ENCODE data around the gene CHST1.

CHST1 gene

DNA sequence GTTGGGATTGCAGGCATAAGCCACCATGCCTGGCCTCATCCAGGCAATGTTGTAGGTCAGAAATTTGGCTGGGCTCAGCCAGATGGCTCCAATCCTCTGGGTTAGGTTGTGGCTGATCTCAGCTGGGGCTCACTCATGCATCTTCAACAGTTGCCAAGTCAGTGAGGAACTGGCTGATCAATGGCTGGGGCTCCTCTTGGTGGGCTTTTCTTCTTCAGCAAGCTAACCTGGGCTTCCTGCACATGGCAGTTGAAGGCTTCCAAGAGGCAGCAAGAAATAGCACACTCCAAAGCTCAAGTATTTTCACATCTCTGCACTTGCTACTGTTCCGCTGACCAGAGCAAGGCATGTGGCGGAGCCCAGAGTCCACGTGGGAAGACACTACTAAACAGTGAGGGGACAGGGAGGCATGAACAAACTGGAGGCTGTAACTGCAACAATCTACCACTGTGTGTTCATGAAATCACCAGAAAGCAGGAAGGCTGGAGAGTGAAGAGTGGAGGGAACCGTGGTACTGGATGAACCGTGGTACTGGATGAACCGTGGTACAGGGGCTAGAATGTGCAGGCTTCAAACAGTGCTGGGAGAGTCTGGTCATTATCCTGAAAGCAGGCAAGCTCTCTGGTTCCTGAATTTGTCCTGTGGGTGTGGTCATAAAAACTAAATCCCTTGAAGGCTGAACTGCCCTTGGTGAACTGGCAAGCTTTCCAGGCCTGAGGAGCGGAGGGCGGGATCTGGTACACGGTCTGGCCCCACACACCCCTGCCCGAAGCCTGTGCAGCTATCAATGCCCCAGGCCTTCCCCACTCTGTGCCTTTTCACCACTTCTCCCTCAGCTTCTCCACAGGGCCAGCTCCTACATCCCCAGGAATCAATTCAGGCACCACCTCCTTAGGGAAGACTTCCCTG, 20.2 kb downstream of the CHST1 start:
- DNase-seq (ENCODE audit: low read depth) = no peak

DNA sequence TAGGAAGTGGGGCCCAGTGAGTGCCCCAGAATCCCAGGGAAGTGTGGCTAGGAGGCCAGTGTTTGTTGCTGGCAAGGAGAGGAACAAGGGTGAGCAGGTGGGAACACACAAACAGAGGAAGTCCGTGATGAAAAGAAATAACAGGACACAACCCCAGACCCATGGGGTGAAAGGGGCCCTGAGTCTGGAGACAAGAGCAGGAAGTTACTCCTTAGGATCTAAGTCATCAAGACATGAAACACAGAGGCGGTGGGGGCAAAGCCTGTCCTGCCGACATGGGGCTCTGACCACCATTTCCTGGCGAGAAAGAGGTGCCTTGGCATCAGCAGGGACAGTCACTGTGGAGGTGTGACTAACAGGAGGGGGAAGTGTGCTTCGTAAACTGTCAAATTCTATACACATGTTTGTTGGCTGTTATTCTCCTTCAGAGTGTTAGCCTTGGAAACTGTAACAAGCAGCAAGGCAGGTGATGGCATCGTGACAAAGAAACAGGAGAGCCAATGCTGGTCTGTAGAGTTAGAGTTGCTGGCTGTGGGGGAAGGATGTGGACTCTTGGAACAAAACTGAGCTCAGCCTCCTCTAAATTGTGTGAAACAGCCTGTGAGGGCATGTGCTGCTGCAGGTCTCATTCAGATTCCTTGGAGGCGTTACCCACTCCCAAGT, 21.7 kb downstream of the CHST1 start:
- DNase-seq (ENCODE audit: low read depth) = no peak

DNA sequence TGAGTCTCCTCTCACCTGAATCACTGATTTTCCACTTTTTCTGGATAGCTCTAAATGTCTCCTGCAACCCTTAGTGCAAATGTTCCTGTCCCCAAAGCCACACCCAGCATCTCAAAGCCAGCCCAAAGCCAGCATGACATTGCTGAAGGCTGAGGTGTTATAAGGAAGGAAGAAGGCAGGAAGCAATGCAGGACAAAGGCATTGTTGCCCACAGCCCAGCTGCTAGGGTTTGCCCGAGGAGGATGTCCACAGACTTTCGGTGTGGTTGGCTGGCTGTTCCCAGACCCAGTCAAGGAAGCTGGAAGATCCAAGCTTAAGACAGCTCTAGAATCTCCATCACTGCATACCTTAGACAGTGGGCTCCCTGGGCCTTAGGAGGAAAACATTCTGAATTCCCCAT, 23.5 kb downstream of the CHST1 start:
- DNase-seq (ENCODE audit: low read depth) = no peak

DNA sequence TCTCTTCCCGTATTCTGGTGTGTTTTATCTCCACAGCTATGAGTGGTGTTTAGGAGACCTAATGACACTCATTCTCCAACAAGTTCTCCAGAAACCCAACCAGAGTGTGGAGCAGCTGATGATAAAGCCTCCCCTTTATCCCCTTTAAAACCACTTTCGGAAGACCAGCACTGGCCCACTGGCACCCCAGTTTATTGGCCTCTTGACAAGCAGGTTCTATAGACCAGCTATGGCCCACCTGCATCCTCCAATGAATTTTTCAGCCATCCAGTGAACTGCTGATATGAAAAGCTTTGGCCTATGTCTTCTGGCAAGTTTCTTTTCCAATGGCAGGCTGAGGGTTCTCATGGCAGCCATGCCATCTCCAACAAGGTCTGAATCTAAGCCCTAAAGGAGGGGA, 27.4 kb downstream of the CHST1 start:
- no peak for DNase-seq (ENCODE audit: low read depth)

DNA sequence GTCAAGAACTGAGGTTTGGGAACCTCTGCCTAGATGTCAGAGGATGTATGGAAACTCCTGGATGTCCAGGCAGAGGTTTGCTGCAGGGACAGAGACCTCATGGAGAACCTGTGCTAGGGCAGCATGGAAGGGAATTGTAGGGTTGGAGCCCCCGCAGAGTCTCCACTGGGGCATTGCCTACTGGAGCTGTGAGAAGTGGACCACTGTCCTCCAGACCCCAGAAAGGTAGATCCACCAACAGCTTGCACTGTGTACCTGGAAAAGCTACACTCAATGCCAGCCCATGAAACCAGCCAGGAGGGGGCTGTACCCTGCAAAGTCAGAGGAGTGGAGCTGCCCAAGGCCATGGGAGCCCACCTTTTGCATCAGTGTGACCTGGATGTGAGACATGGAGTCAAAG, 29.5 kb downstream of the CHST1 start:
- DNase-seq (ENCODE audit: low read depth) = no peak

DNA sequence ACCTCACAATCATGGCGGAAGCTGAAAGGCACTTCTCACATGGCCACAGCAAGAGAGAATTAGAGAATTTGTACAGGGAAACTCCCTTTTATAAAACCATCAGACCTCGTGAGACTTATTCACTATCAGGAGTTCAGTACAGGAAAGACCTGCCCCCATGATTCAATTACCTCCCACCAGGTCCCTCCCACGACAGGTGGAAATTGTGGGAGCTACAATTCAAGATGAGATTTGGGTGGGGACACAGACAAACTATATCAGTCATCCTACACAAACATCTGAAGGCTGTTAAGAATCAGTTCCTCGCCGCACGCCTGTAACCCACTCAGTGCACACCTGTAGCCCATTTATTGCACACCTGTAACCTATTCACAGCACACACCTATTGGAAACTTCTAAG, 39.8 kb downstream of the CHST1 start:
- DNase-seq (ENCODE audit: low read depth) = no peak

DNA sequence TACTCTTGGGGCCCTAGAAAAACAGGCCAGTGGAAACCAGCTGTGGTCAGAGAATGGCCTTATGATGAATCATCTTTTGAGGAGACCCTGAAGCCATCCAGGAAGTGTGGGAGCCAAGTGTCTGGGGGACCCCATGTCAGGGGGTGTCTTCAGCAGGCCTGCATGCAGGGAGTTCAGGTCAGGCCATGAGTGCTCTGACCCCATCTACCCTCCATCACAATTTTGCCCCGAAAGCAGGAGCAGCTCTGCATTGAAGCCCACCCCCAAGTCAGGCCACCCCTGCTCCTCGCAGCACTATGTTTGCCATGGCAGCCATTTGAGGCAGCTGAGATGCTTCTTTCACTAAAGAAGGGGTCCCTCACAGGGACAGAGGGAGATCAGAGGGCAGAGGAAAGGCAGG, 41.3 kb downstream of the CHST1 start:
- DNase-seq (ENCODE audit: low read depth) = no peak

DNA sequence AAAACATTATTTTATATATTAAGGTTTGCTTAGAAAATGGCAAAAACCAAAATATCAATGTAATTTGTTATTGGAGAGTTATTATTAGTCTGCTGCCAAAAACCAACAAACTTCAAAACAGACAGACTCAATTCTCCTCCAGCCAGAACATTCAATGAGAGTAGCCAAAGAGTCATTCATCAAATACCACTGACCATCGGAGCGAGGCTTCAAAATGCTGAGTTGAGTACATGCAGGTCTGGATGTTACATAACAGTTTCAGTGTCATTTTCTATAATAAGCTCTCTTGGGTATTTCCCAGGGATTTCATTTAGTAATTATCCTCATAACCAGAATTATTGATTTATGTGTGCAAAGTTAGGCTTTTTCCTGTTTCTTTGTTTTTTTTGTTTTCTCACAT, 42.6 kb downstream of the CHST1 start:
- DNase-seq (ENCODE audit: low read depth) = no peak

DNA sequence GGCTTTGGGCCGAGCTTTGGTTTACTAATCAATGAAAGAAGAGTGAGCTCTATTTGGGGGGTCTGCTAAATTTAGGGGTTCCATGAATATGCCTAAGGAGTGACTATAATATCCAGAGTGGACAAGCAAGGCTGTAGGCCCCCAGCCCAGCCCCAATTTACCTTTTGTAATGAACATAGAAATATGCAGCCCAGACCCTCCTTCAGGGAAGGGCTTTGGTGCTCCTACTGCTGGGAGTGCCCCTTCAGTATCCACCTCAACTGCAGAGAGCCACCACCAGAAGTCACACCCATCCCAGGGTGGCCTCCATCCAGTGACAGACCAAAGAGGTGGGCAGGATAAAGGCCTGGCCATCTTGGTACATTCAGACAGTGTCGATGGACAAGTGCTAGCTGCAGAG, 43.1 kb downstream of the CHST1 start:
- DNase-seq (ENCODE audit: low read depth) = no peak

DNA sequence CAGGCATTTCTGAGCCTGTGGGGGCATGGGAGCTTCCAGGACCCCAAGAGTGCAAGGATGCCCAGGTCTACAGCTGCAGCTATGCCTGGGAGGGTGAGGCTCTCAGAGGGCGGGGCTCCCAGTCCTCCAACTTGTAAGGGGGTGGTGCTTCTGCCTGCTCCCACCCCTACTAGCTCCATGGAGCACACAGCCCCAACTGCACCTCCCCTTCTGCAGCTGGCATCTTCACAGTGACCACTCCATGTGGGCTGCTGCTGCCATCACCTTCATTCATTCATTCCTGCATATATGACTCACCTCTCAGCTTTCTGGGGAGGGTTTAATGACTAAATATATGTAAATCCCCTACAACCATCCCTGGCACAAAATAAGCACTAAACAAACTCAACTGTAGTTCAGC, 43.8 kb downstream of the CHST1 start:
- no peak for DNase-seq (ENCODE audit: low read depth)

DNA sequence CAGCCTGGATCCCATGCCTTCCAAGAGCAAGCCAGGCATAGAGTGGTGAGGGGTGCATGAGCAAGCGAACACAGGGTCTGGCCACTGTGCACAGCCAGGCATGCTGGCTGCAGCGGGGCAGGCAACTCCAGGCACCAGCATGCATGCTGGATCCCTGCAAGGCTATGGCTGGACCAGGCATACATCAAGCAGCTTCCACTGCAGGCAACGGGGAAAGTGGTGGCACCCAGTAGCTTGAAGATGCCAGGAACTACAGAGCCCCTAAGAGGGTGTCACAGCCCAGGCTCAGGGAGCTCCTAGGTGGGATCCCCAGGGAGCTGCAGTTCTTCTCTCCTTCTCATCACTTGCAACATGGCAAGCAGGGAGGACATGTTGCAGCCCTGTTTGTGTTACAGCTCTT, 45.2 kb downstream of the CHST1 start:
- no peak for DNase-seq (ENCODE audit: low read depth)

DNA sequence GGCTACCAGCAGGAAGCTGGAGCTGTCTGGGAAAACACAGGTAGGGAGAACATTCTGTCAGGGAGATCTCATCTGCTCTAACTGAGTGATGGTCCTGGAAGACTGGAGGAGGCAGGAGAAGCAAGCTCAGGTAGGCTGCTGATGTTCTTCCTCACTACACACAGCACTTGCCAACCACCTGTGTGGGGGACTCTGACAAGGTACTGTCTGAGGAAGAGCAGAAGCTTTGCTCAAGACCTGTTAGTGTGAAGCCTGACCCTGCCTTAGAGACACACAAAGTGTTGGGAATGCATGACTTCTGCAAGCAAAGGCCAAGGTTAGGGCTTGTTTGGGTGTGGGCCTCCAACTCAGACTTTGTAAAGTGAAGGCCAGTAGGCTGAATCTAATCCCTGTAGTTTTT, 46.5 kb downstream of the CHST1 start:
- DNase-seq (ENCODE audit: low read depth) = no peak

DNA sequence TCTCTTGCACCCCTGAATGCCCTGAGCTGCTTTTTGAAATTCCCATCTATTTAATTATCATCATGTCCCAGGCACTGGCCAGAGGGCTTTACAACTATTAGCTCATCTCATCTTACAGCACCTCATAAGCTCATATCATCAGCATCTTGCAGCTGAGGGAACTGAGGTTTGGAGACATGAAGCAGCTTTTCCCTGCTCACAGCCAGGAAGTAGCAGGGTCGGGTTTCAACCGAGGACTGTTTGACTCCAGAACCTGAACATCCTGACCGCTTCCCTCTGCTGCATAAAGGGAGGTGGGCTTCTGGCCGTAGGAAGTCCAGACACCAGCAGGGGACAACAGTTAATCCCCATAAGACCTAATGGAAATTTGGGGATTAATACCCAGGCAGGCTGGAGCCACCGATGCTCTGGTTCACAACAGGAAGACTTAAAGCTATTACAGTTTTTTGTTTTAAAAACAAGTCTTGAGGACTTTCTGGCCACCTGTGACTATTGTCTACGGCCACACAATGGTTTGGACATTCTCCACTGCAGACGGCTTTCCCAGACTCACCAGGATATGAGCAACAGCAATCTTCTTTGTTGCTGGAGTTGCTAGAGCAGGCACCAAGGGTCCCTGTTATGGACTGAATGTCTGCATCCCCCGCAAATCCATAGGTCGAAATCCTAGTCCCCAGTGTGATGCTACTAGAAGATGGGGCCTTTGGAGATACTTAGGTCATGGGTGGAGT, 47.4 kb downstream of the CHST1 start:
- DNase-seq (ENCODE audit: low read depth) = no peak

DNA sequence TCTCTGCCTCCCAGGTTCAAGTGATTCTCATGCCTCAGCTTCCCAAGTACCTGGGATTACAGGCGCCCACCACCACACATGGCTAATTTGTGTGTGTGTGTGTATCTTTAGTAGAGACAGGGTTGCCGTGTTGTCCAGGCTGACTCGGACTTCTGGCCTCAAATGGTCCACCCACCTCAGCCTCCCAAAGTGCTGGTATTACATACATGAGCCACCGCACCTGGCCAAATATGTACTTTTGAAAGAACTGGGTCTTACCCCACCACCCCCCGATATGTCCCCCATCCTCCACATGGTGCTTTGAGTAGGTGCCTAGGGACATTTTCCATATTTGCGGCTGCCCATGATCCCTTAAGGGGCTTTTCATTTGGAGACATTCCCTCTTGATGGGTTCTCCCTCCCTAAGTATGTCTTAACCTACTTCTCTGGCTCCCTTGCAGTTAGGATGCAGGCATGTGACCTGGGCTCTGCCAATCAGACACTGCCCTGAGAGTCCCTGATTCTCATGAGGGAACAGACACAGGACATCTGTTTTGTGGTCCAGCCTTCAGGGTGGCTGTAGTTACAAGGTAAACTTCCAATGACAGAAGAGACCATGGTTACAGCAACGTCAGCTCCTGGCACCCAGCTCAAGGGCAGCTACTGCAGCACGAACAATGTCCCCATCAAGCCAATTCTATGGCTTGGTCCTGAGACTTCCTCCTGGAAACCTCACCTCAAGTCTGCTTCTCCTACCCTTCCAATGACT, 48.4 kb downstream of the CHST1 start:
- DNase-seq (ENCODE audit: low read depth) = no peak

DNA sequence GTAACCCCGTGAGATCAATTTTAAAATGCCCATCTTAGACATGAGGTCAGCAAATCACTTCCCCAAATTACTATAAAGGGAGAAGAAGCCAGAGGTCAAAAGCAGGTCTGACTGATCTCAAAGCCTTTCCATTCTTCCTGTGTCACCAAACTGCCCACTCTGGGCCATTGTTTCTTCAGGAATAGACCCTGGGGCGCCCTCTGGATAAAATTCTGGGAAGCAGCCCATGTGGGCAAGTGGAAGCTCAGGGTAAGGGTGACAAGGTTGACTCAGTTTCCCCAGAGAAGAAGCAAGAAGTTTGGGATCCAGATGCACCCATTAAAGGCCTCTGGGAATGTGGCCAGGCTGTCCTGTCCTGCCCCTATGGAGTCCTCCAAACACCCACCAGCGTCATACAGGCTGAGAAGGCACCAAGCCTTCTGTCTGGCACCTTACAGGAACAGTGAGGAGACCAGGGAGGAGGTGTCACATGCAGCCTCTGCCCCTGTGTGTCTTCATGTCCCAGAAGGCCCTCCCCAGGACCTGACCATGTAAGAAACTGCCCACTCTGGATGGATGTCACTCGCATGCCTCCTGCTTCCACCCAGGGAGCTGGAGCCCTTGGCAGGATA, 50.1 kb downstream of the CHST1 start:
- no peak for DNase-seq (ENCODE audit: low read depth)

DNA sequence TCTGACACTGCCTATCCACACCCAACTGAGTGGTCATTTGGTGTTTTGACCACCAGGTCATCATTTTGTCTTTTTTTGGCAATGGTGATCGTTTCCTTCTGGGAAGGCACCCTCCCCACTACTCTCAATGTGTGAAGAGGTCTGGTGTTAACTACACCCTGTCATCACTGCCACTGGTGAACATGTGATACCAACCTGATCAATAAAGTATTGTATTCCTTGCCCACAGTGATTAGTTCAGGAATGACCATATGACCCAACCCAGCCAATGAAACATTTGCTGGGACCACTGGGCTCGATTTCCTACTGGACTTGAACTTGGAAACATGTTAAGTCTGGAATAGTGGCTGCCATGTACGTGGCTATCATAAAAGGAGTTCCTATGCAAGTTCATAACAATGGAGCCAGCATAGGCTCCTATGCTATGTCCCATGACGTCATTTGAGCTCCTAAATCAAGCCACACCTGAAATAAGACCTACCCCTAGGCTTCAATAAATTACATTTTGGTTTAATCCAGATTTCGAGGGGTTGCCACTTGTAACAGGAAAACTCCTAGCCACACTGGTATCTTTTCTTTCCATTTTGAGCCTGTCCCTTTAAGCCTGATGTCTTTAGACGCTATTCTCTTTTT, 51.1 kb downstream of the CHST1 start:
- DNase-seq (ENCODE audit: low read depth) = no peak

DNA sequence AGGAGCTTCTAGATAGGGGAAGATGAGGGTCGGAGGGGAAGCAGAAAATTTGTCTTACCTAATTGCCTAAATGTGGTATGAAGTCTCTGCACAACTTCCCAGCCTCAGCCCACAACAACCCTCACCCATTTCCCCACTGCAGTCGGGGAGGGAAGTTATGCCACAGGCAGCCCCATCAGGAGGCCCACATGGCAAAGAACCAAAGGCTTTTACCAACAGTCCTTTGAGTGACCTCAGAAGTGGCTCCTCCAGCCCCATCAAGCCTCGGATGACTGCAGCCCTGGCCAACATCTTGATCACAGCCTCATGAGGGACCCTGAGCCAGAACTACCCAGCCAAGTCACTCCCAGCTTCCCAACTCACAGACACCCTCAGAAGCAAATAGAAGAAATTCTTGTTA, 54.8 kb downstream of the CHST1 start:
- no peak for DNase-seq (ENCODE audit: low read depth)

DNA sequence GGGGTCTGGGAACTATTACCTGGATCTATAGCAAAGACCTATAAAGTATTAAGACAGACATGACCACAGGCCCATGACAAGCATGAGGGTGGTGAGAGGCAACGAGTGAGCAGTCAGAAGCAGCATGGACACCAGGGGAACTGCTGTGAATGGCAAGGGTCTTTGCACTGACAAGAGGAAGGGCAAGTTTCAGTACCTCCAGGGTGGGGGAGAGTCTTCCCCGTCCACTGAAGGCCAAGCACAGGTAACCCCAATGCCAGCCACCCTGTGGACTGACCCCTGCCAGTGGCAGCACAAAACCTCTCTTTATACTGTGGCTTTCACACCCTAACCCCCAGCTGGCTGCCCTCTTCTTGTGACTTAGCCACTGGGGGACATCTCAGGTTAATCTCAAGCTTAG, 55.5 kb downstream of the CHST1 start:
- DNase-seq (ENCODE audit: low read depth) = no peak

DNA sequence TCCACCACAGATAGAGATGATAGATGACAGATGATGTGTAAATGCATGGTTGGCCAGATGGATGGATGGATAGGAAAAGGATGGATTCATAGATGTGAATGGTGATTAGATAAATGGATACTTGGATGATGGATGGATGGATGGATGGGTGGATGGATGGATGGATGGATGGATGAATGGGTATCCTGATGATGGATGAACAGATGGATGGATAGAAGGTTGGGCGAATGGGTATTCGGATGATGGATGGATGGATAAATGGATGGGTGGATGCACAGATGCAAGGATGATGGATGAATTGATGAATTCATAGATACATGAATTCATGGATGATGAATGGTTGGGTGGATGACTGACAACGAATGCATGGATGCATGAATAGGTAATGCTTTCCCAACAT, 56.1 kb downstream of the CHST1 start:
- no peak for DNase-seq (ENCODE audit: low read depth)

DNA sequence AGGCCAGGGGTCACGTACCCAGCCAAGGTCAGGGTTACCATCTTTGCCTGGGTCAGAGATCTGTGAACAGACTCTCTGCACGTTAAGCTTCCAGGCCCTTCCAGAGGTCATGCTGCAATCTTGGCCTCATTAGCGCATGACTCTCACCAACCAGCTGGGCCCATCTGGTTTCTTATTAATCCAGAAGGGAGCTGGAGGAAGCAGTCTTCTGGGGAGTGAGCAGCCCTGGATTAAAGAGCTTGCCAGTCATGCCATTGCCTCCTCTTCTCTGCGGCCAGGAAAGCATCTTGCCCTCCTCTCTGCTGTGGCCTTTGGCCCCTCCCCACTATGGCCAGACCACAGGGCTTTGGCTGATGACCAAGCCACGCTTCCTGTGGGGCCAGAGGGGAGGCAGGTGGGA, 57.4 kb downstream of the CHST1 start:
- DNase-seq (ENCODE audit: low read depth) = no peak

DNA sequence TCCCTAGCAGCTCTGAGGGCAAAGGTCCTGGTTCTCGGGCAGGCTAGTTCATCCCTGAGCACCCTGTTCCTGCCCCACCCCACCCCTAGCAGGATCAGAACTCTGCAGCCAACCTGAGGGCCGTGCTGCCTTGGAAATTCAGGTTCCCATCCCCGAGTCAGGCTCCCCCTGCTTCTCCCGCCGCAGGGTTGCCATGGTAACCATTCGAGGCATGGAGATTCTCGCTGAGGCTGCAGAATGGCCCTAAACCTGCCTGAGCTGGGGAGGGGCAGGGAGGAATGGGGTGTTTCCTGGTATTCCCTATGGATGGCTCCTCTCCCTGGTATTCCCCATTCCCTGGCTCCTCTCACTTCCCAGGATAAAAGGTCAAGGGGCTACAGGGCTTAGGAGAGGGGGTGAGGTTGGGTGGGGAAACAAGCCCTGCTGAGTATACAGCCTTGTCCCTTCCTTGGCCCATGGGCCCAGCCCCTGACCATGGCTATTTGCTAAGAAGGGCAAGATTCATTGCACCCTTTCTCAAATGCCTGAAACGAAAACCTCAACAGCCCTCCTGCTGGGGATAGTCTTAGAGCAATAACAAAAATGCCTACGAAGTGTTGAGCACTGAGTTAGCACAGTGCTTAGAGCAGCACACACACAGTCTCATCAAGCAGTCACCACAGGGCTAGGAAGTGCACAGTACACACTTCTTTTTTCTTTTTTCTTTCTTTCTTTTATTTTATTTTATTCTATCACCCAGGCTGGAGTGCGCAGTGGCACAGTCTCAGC, 58.7 kb downstream of the CHST1 start:
- no peak for DNase-seq (ENCODE audit: low read depth)
